NCI-H2196 treated with DMSO at 0.1 percent for 48 hours (cell line): Measurements from ENCODE around the gene CLVS2.

Experiments
- DNase-seq: peaks from one replicate; lab custom pipeline; 2025; ENCODE audit not compliant: unreplicated experiment; lab: John Stamatoyannopoulos, UW

CLVS2 gene, protein sequence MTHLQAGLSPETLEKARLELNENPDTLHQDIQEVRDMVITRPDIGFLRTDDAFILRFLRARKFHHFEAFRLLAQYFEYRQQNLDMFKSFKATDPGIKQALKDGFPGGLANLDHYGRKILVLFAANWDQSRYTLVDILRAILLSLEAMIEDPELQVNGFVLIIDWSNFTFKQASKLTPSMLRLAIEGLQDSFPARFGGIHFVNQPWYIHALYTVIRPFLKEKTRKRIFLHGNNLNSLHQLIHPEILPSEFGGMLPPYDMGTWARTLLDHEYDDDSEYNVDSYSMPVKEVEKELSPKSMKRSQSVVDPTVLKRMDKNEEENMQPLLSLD

DNA sequence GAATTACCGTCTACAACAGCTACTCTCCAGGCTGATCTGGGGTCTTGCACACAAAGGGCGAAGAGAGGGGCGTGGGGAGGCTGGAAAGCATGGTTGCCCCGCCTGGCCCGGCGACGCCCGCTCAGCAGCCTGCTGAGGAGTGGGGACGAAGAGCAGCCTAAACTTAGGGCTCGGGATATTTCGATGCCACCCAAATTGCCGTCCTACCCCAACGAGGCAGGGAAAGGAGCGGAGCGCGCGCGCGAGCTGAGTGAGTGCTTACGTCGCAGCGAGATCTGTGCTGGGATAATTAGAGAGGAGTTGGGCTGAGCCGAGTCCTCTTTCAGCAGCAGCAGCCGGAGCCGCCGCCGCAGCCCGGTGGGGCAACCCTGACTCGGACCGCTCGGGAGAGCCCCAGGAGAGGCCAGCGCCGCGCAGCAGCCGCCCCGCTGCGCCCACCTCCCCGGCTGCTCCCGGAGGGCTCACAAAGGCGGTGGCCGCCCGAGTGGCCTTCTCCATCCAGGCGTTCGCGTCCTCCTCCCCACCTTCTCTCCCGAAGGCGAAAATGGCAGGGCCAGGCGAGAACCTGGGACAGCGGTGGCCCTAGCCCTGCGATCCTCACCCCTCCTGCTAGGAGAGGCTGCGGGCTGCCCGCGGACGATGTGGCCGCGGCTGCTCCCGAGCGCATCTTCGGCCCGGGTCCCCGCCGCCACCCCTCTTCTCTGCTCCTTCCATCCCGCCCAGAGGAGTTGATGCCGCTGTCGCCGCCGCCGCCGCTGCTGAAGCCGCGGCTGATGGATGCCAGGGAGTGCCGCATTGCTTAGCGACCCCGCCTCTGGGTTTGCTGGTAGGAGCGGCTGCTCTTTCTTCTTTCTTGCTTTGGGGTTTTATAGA is at the start of gene CLVS2:
CLVS2 (plus strand) TSS at position 315 of the 873 bp plus-strand sequence. CDS start 1,543 bp downstream, outside the sequence.
- DNase-seq, result no peak

GRCh38 chr6:122947355-122947754 is 48.7 kb upstream of the CLVS2 start:
- no peak for DNase-seq

DNA sequence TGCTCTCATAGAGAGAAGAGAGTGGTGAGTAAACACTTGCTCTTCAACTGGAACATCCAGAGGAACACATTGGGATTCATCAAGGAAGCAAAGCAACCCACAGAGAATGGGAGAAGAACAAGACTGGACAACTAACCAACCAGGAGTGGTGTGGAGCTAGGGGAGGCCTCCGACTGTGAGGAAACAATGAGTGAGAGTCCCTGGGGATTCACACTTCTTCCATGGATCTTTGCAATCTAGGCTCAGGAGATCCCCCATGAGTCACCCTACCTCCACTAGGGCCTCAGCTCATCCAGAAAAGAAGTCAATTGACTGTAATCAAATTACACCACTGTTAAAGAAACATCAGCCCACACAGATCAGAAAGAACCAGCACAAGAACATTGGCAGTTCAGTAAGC is 42.3 kb upstream of the CLVS2 start:
- no peak for DNase-seq

DNA sequence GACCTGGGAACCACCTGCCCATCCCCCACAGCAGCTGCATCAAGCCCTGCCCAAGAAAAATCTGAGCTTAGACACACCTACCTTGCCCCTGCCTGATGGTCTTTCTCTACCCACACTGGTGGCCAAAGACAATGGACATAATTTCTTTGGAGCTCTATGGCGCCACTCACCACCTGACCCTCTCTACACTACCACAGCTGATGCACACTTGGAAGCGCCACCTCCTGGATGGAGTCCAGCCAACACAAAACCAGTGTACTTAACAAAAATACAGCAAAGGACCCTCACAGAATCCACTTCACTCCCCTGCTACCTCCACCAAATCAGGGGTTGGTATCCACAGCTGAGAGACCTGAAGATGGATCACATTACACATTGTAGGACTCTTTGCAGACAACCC is 39.7 kb upstream of the CLVS2 start:
- no peak for DNase-seq

- no peak for DNase-seq
Measured at GRCh38 chr6:122962000-122962624, 33.9 kb upstream of the CLVS2 start.

DNA sequence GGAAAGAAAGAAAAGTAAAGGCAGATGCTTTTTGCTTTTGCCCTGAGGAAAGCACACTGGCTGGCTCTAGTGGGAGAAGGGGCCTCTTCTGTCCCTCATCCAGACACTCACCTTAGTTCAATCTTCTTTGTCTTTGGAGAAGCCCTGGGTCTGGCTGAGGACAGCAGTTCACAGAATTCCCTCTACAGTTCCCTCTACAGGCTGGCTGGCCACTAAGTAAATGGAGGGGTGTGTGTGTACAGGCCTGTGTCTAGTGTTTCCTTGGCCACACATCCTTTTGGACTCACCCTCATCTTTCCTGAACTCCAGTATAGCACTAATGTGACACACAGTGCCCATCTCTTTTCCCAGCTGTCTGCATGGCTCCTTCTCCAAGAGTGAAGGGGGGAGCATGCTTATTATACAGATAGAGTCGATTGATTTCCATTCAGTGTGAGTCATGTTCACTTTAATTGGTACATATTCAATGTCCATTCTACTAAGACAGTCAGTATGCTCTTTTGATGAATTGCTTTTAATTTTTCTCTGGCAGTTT is 26.0 kb upstream of the CLVS2 start:
- DNase-seq, result no peak

- DNase-seq, result no peak
Measured at GRCh38 chr6:122977180-122977579, 18.9 kb upstream of the CLVS2 start.

GRCh38 chr6:122984393-122984792 is 11.6 kb upstream of the CLVS2 start:
- DNase-seq, result no peak

DNA sequence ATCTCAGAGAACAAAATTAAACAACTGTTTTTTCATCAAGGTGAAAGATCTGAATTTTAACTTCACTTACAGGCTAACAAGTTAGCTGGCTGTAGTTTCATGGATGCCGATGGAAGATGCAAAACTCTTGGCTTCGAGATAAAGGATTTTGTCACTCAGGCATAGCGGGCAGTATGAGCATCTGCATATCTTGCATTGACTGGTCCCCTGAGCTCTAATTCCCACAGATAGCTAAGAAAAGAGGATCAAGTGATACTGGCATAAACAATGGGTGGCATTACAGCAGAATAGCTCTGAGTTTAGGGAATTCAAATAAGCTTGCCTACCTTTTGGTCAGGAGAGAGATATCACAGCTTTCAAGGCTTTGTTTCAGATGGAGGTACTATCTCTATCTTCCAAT is 1.8 kb upstream of the CLVS2 start:
- no peak for DNase-seq

DNA sequence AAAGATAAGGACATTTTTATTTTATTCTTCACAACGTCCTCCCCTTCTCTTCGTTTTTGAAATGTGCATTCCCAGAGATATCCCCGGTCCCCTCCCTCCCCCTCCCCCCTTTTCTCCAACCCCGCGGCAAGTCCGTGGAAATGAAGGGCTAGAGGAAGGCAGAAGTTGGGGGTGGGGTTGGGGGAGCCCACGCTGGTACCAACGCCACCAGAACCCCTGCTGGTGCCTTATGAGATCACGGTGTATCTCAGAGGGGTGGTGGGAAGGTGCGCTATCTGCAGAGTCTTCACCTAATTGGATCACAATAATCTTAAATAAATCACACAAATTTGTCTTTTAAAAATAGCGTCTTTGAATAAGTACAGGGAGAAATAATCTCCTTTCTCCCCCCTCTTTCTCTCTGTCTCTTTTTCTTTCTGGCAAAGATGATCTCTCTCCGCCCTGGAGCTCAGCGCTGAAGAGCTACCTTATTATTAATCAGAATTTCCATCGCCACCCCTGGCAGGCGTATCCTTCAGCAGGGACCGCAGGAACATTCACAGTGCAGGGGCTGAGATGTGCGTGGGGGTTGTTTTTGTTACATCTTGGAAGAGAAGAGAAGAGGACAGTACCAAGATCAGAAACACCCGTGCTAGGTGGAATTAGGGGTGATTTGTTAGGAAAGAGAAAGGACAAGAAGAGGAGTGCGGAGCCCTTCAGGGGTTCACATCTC is 915 bp downstream of the CLVS2 start:
- DNase-seq, result no peak

GRCh38 chr6:122997541-122998150 is 1.6 kb downstream of the CLVS2 start:
- DNase-seq, result no peak

DNA sequence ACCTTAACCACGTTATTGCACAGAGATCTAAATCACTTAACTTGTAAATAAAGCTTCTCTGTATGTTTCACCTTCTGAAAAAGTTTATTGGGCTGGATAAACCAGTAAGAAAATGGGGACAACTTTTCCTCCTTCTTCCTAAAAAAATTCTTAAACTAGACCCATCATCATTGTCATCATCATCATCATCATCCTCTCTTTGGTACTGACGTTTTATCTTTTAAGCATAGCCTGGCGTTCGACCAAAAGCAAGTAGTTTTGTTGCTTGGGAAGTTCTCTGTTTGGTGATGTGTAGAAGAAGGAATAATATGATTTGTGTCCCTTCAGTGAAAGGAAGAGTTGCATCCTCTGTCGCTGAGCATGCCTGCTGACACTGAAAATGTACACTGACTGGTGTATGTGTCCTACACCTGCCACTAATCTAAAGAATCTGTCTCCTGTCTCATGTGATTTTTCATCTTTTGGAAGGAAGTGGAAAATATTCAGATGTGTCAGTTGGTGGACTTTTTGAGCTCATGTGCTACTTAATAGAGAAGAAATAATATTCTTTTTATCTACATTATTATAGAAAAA is 2.5 kb downstream of the CLVS2 start:
- DNase-seq, result no peak

DNA sequence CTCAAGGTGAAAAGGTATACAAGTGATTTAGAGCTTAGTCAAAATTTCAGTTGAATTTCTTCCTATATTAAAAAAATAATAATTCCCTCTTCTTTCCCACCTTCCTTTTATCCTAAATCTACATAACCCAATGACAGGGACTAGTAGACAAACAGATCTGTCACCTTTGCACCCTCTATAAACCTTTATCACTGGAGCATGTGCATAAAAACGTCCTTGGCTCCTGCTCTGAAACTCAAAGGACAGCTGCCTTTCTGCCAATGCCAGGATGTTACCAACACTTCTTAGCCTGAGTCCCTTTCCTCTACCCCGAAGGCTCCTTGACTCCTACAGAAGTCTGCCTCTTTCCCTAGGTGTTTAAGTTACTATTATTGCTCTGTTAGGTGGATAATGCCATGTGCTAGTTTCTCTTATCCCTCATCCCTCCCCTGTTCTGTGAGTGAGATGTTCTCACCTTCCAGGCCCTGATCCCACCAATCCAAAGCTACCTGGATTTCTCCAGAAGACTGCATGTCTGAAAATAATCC is 4.3 kb downstream of the CLVS2 start:
- no peak for DNase-seq

GRCh38 chr6:123001540-123001939 is 5.5 kb downstream of the CLVS2 start:
- DNase-seq, result no peak

DNA sequence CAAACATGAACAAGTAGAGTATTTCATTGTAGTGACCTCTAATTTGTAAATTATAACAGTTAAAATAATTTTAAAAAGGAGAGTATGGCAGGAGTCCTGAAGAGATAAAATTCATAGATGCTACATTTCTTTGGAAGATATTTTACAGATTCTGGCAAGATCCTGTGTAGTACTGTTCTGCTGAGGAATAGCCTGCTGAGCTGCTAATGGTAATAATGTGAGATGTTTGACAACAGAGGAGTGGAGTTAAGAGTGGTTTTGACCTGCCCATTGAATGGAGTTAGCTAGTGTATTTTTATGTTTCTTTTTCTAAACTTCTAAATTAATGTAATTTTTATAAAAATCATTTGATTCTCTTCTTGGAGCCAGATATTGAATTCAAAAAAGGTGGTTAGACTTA is 11.8 kb downstream of the CLVS2 start:
- no peak for DNase-seq

DNA sequence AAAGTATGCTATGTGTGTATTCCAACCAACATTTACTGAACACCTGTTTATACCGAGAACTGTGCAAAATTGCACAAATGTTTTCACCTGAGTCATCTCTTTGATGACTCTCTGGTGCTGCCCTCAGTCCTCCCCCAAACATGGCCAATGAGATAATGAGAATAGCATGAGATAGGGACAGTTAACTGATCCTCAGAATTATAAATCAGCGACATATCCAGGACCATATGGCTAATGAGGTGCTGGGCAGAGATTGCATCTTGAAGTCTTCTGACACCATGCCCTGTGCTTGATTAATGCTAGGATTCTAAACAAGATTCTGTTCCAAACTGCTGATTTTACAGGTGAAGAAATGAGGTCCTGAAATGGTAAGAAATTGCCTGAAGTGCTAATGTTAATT is 13.0 kb downstream of the CLVS2 start:
- no peak for DNase-seq

DNA sequence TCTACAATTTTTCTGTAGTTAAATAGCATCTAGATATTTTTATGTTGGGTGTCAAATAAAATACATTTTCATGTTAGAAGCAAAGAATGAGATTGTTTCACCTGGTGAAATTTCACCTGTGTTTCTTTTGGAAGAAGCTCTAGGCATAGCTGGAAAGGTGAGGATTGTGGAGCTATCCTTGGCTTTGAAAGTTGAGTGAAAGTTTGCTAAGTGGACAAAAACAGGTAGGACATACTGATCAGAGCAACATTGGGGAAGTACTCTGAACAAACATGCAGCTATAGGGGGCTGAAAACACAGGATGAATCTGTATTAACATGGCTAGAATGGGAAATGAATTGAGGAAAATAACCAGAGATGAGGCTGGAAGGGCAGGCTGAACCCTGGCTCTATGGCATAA is 18.8 kb downstream of the CLVS2 start:
- no peak for DNase-seq

GRCh38 chr6:123016431-123017103 is 20.5 kb downstream of the CLVS2 start:
- DNase-seq, result no peak

DNA sequence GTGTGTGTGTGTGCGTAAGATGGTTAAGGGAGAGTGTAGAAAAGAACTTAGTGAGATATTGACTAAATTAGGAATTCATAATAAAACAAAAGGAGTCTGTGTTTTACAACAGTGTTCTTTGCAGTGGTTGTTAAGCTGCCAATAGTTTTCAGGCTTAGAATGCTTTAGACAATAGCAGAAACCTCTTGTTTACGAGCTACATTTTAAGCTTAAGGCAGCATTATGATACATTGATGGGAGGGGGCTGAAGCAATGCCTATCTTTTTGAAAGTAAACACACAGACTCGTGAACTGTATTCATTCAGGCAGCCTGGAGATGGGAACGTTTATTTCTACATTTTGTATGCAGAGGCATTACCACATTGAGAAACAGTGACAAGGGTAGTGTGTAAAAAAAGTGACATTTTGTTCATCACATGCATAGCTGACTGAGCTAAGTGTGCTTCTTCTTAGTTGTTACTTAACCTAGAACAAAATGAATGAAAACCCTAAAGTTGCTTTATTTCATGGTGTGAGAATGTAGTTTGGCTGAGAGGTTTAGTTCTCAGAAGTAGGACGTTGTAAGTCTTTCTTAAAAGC is 21.2 kb downstream of the CLVS2 start:
- DNase-seq, result no peak
